BJ (cell line): ENCODE results near the gene RACGAP1. TPM values are rescaled to one million over a fixed set of nuclear protein-coding genes. Genes with fewer than 3 reads are reported as not detected.

Experiments
- CTCF ChIA-PET: fragments of 350-600 bp; formaldehyde crosslinking; extraction: SDS; loops from one replicate; lab custom pipeline; 2021; ENCODE audit warnings: antibody characterized with exemption, inconsistent platforms; lab: Yijun Ruan, JAX
- POLR2A ChIA-PET: fragments of 300-600 bp; sonication (Branson Sonifier 250); formaldehyde crosslinking; extraction: SDS; loops from one replicate; lab custom pipeline; 2021; ENCODE audit warnings: antibody characterized with exemption; lab: Charles Lee
- DNase-seq: peaks from one replicate; pipeline ENCODE4 v3.0.0-alpha.2; 2011; ENCODE audit warnings: low read depth
- H3K27me3 ChIP-seq: 2 replicates; pipeline ENCODE4 v1.6.0; 2011; ENCODE audit warnings: low read length; ENCODE audit not compliant: control insufficient read depth, insufficient read depth
- H3K36me3 ChIP-seq: 2 replicates; pipeline ENCODE4 v1.5.1; 2011; ENCODE audit warnings: low read length; ENCODE audit not compliant: control insufficient read depth, insufficient read depth
- H3K4me3 ChIP-seq: 2 replicates; pipeline ENCODE4 v1.5.1; 2011; ENCODE audit warnings: low read depth, mild to moderate bottlenecking, control low read depth, low read length
- polyA plus RNA-seq: library from polyadenylated mRNA; depleted of rRNA; stranded (reverse); fragments of >200 nt; gene quantifications from 2 replicates; pipeline ENCODE4 v1.2.3, GENCODE V29; 2011
- TF ChIP-seq, protein P1 (sequence below): IDR thresholded peaks from 2 replicates; pipeline ENCODE4 v1.5.1; 2011; ENCODE audit warnings: low read depth, mild to moderate bottlenecking, control low read depth, inconsistent platforms, low read length, moderate library complexity; ENCODE audit not compliant: insufficient read depth

The RACGAP1 gene
- polyA plus RNA-seq, 1 experiment, result 42.8 TPM

DNA sequence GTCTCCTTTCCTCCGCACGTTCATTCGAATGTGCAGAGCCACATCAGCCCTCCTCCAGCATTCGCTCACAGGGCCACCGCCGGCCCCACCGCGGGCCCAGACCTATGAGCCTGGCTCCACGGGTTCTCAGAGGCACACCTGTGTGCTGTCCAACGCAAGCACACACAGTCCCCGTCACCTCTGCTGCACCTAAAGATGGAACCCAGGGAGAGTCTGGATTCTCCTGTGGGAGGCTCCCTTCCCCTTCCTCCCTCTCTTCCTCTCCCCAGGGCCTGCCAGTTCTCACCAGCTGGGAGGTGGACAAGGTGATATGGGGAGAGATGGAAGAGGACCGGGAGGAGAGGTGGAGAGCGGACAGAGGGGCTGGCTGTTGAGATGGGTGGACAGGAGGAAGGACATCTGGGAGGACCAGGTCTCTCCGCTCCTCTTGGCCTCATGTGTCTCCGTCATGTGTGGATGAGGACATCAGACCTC lies 57.5 kb downstream of the RACGAP1 start:
- H3K36me3 ChIP-seq, result no peaks in the 10 kb centered on the region
- H3K27me3 ChIP-seq, result peaks cover 42% of the 10 kb centered on the region
- ChIA-PET POLR2A (no interaction called here), CTCF (interaction anchor here (0.6 to 20.0 kb wide), 45 partner anchors 8 to 219 kb away, joined by 3 to 578 read pairs (median 8); partner anchors contain the start of genes AQP2, ASIC1, COX14 and NCKAP5L)
- TF ChIP-seq, protein P1, sequence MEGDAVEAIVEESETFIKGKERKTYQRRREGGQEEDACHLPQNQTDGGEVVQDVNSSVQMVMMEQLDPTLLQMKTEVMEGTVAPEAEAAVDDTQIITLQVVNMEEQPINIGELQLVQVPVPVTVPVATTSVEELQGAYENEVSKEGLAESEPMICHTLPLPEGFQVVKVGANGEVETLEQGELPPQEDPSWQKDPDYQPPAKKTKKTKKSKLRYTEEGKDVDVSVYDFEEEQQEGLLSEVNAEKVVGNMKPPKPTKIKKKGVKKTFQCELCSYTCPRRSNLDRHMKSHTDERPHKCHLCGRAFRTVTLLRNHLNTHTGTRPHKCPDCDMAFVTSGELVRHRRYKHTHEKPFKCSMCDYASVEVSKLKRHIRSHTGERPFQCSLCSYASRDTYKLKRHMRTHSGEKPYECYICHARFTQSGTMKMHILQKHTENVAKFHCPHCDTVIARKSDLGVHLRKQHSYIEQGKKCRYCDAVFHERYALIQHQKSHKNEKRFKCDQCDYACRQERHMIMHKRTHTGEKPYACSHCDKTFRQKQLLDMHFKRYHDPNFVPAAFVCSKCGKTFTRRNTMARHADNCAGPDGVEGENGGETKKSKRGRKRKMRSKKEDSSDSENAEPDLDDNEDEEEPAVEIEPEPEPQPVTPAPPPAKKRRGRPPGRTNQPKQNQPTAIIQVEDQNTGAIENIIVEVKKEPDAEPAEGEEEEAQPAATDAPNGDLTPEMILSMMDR, result no peak
- no peak for DNase-seq
- peak overlapping the region; percentile 38 for H3K4me3 ChIP-seq

DNA sequence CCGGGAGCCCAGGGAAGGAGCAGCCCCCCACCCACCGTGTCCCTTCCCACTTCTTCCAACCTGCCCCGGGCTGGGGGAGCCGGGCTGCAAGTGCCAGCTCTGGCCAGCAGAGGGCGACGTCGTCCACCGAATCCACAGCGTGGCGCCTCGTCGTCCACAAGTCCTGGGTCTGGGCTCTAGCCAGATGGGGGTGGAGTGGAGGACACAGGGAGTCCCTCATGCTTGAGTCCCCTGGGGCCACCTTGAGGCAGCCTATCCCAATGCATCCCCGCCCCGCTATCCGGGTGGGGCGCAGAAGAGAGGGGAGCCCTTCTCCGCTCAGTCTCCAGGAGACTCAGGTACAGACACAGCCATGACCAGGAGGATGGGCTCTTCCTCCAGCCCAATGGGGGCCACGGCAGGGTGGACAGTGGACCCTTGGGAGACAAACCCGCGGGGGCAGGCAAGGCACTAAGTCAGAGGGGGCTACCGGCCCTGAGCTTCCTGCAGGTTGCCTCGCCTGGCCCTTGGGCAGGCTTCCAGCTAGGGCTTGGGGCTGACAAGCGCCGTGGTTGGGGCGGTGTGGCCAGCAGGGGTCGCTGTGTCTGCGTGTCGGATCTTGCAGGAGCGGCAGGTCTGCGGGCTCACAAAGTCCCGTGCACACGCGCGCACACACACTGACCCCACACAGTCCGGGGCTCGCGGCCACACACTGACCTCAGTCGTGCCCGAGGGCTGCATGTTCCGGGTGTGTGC lies 58.1 kb downstream of the RACGAP1 start:
- peak overlapping the region; percentile 38 for H3K4me3 ChIP-seq
- ChIA-PET CTCF (interaction anchor here (0.6 to 20.0 kb wide), 60 partner anchors 9 to 516 kb away, joined by 3 to 578 read pairs (median 5); partner anchors contain the start of genes AQP2, ASIC1, COX14 and NCKAP5L), POLR2A (no interaction called here)
- H3K27me3 ChIP-seq, result peaks cover 44% of the 10 kb centered on the region
- H3K36me3 ChIP-seq, result no peaks in the 10 kb centered on the region
- no peak for DNase-seq
- TF ChIP-seq, protein P1, result peak; percentile 90

DNA sequence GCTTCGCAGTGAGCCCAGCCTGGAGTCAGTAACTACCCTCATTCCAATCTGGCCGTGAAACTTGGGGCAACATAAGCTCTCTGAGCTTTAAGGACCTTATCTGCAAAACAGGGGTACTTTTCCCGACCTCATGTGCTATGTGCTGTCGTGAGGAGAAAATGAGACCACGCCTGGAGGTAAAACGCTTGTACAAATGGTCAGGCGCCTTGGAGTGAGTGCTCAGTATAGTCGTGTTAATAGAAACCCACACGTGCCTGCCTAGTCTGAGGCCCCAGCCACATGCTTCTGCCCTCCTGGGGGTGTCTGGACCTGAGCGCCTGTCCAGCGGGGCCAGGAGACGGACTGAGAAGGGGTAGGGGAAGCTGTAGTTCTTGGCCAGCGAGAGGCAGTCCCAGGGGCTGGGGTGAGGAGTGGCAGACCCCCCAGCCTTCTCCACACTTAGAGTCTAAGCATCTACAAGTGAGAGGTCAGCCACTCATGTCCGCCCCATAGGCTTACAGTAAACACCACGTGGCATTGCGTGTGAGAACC lies 58.7 kb downstream of the RACGAP1 start:
- H3K4me3 ChIP-seq, result no peak overlapping the region
- H3K27me3 ChIP-seq, result peaks cover 47% of the 10 kb centered on the region
- POLR2A ChIA-PET, result no interaction called here
- CTCF ChIA-PET, result interaction anchor here (0.6 to 20.0 kb wide), 51 partner anchors 8 to 516 kb away, joined by 3 to 578 read pairs (median 6); partner anchors contain the start of genes ASIC1, COX14, RACGAP1 and SMARCD1
- no peaks in the 10 kb centered on the region for H3K36me3 ChIP-seq
- no peak for DNase-seq
- TF ChIP-seq, protein P1, result no peak

DNA sequence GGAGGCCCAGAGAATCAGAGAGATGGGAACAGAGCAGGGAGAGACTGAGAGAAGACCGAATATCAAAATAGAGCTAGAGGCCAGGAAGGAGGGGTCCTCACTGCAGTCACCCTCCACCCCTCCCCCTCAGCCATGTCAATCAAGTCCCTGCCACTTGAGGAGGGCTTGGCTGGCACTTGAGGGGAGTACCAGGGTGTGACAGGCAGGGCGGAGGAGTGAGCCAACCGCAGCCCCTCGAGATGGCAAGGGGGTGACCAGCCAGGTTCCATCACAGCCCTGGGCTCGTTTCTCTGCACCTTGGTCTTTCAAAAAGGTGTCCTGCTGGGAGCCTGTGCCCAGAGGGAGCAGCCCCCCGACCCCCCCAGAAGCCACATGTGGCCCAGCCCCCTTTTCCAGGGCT lies 59.5 kb downstream of the RACGAP1 start:
- Histone ChIP-seq H3K36me3 (no peaks in the 10 kb centered on the region), H3K4me3 (no peak overlapping the region), H3K27me3 (peaks cover 45% of the 10 kb centered on the region)
- TF ChIP-seq, protein P1, result no peak
- ChIA-PET POLR2A (no interaction called here), CTCF (interaction anchor here (0.6 to 20.0 kb wide), 27 partner anchors 8 to 187 kb away, joined by 3 to 578 read pairs (median 12); partner anchors contain the start of genes ASIC1 and COX14)
- DNase-seq, result no peak

DNA sequence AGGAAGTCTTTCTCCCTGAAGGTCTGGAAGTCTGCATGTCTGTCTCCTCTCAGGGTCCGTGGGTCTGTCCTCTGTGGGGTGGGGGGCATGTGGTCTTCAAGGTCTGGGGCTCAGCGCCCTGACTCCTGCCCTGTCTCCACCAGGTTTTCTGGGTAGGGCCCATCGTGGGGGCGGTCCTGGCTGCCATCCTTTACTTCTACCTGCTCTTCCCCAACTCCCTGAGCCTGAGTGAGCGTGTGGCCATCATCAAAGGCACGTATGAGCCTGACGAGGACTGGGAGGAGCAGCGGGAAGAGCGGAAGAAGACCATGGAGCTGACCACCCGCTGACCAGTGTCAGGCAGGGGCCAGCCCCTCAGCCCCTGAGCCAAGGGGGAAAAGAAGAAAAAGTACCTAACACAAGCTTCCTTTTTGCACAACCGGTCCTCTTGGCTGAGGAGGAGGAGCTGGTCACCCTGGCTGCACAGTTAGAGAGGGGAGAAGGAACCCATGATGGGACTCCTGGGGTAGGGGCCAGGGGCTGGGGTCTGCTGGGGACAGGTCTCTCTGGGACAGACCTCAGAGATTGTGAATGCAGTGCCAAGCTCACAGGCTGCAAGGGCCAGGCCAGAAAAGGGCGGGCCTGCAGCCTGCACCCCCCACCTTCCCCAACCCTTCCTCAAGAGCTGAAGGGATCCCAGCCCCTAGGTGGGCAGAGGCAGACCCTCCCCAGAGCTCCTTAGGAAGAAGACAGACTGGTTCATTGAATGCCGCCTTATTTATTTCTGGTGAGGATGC lies 60.3 kb downstream of the RACGAP1 start:
- Histone ChIP-seq H3K4me3 (no peak overlapping the region), H3K36me3 (no peaks in the 10 kb centered on the region), H3K27me3 (peaks cover 49% of the 10 kb centered on the region)
- no peak for DNase-seq
- TF ChIP-seq, protein P1, result no peak
- ChIA-PET POLR2A (no interaction called here), CTCF (interaction anchor here (0.6 to 20.0 kb wide), 10 partner anchors 10 to 187 kb away, joined by 3 to 578 read pairs (median 9); partner anchors contain the start of gene ASIC1)
